Suppressor macrophage (primary cell): ENCODE results near the gene KRTAP4-3.
"Not testable (repeated sequence)": the region's sequence is repeated elsewhere in the genome, so short reads cannot be mapped to it uniquely, and the experiment has no call there.

Experiments
- DNase-seq, 4 experiments: peaks; one replicate each; pipeline ENCODE4 v3.0.0-alpha.2; 2020 to 2022

The KRTAP4-3 gene

GRCh38 chr17:41117846-41118386, 50.1 kb downstream of the KRTAP4-3 start, which contains the start of gene KRTAP4-11:
TSS of gene KRTAP4-11 (minus strand) at chr17:41118373. CDS start at chr17:41118315, 58 bp downstream.
- not testable (repeated sequence) for DNase-seq
